GM10847 (cell line): Measurements from ENCODE around the gene SEMA3E.

Source experiments
- POLR2A ChIP-seq: IDR thresholded peaks from 2 replicates; pipeline ENCODE4 v1.6.1; 2011; ENCODE audit not compliant: insufficient read length; ENCODE audit errors: extremely low read depth

The SEMA3E gene

DNA sequence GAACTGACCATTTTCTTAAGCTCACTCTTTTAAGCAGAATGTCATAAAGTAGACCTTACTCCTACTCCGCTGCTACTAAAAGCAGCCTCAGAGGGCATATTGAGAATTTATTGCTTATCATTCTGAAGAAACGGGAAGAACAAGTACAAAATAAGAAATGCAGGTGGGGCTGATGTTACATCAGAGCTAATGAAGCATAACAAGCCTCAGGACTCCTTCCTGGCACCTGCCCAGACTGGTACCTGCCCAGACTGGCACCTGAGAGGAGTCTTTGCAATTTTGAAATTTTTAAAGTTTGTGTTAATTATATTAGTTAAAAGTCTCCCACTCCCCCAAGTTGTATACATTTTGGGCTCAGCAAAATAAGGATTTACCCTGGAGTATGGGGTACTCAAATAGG lies 162.4 kb downstream of the SEMA3E start:
- TF ChIP-seq POLR2A: no peak

DNA sequence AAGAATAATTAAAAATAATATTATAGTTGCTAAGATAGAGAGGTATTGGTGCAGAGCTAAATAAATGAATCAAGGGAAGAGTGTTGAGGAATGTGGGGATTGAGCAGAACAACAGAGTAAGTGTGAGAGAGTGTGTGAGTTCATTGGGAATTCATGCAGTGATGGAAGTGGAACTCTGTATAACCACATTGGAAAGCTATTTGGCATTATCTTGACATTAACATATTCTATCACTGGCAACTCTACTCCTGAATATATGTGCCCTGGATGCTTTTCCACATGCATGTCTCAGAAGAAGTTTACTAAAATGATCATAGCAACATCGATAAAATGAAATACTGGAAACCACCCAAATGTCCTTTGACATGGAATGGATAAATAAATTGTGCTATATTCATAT lies 164.1 kb downstream of the SEMA3E start:
- no peak for TF ChIP-seq POLR2A

- TF ChIP-seq POLR2A: no peak
Measured at GRCh38 chr7:83484266-83484665, 164.7 kb downstream of the SEMA3E start.

- no peak for TF ChIP-seq POLR2A
Measured at GRCh38 chr7:83478616-83479015, 170.3 kb downstream of the SEMA3E start.

DNA sequence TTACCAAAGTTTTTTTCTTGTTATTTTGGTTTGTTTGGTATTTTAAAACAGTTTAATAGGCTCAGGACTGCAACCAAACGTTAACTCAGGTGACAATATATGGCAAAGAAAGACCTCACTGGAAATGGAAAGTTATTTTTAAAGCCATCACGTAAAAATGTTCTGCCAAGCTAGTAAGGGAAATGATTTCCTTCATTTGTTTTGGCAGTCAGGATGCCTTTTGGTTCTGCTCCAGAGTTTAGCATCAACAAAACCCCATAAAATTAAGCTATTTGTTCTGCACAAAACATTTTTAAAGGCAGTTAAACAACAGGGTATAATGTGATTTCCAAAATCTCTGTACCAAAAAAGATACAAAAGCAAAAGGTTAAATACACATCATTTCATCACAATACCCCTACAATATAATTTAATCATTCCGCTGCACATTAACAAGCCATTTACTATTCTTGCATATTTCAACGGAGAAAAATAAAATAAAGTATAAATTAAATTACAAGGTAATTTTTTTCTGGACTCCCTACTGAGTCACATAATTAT lies 172.4 kb downstream of the SEMA3E start:
- no peak for TF ChIP-seq POLR2A

DNA sequence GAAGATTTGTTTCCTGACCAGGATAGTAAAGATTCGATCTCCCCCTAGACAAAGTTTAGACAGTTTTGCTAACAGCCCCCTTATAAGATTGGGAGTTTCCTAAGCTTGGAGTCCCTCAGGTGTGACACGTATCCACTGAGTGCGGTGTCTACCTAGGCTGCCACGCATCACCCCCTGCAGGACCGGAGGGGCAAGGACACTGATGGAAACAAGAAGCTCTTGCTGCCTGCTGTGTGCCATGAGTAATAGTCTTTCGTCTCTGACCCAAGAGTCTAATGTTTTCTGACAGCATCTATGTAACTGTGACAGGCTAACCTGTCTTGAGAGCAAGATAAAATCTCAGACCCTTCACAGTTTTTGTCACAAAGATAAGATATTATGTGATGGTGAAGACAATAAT lies 173.5 kb downstream of the SEMA3E start:
- no peak for TF ChIP-seq POLR2A

GRCh38 chr7:83472376-83472775 lies 176.6 kb downstream of the SEMA3E start:
- no peak for TF ChIP-seq POLR2A

- TF ChIP-seq POLR2A: no peak
Measured at GRCh38 chr7:83469491-83469890, 179.4 kb downstream of the SEMA3E start.

DNA sequence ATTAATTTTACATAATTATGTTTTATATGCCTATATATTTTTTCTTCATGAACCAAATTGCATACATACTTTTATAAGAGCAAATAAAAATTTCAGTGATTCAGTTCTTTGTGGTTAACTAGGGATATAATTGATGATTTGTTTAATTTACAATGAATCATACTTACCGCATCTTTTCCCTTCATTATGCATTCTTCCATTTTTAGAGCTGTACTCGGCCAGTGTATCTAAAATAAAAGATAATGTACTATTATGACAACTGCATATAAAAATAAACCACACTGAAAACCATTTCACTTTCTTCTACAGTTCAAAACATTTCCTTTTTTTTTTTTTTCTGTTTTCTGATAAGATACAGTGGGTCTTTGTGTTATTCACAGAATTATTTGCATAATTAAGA lies 179.9 kb downstream of the SEMA3E start:
- TF ChIP-seq POLR2A: no peak

- no peak for TF ChIP-seq POLR2A
Measured at GRCh38 chr7:83468251-83468739, 180.6 kb downstream of the SEMA3E start.

GRCh38 chr7:83467493-83467892 lies 181.4 kb downstream of the SEMA3E start:
- no peak for TF ChIP-seq POLR2A

- TF ChIP-seq POLR2A: no peak
Measured at GRCh38 chr7:83466956-83467355, 182.0 kb downstream of the SEMA3E start.

GRCh38 chr7:83466187-83466923 lies 182.6 kb downstream of the SEMA3E start:
- TF ChIP-seq POLR2A: no peak

- TF ChIP-seq POLR2A: no peak
Measured at GRCh38 chr7:83465643-83466042, 183.3 kb downstream of the SEMA3E start.

DNA sequence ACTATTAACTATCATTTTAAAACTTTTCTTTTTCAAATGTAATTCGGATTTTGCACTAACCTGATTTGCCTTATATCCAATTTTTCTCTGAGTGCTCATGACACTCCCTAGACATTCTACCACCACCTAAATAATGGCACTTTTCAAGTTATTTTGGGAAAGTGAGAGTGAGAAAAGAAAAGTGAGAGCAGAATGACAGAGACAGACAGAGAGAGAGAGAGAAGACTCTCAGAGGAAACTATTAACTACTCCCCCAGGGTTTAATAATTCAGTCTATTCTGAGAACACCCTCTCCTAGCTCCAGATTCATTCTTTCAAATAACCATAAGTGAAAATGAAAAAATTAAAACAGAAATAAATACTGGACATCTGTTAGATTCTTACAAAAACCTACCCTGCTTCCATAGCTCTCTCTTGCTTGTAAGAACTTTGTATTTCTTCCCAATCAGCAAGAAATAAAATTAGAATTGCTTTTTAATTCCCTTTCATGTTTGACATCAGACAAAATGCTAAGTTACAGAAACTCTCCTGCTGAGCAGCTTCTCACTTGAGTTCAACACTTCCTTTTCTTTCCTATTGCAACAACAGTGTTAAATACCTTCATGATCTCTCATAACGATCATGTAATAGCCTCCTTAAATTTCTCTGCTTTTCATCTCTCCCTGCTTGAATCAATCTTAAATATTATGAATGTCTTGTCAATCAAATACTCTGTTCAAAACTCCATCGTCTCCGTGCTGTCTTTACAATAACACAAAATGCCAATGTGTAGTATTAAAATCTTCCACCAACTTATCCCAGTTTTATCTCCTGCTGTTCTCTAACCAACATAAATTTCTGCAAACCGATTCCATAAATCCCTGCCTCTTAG lies 191.7 kb downstream of the SEMA3E start:
- TF ChIP-seq POLR2A: no peak

DNA sequence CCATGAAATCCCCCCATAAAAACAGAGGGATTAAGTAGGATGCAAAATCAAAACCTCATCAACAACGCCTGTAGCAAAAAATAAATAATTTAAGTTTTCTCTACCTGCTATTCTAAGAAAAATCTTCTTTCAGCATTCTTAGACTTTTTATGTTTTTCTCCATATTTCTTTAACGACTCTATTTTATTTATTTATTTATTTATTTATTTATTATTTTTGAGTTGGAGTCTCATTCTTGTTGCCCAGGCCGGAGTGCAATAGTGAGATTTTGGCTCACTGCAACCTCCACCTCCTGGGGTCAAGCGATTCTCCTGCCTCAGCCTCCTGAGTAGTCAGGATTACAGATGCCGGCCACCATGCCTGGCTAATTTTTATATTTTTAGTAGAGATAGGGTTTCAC lies 192.5 kb downstream of the SEMA3E start:
- no peak for TF ChIP-seq POLR2A
